AG04449 (cell line): Measurements from ENCODE around the gene NUDT22.

Experiments used
- CTCF ChIA-PET: fragments of 350-600 bp; formaldehyde crosslinking; extraction: SDS; loops from one replicate; lab custom pipeline; 2021; ENCODE audit warnings: antibody characterized with exemption; lab: Yijun Ruan, JAX
- POLR2A ChIA-PET: fragments of 400-600, 350-600 bp; formaldehyde crosslinking; extraction: SDS; loops from one replicate; lab custom pipeline; 2020; ENCODE audit warnings: antibody characterized with exemption, inconsistent platforms; lab: Yijun Ruan, JAX
- DNase-seq: peaks from one replicate; pipeline ENCODE4 v3.0.0-alpha.2; 2010; ENCODE audit warnings: low read depth, low spot score
- H3K4me3 ChIP-seq: 2 replicates; pipeline ENCODE4 v1.5.1; 2011; ENCODE audit warnings: low read depth, mild to moderate bottlenecking, control low read depth, low read length
- CTCF ChIP-seq: IDR thresholded peaks from one replicate; pipeline ENCODE4 v1.5.1; 2011; ENCODE audit warnings: mild to moderate bottlenecking, moderate library complexity, low read length, control low read depth, inconsistent platforms; ENCODE audit not compliant: insufficient read depth; ENCODE audit errors: missing control alignments

Gene NUDT22

DNA sequence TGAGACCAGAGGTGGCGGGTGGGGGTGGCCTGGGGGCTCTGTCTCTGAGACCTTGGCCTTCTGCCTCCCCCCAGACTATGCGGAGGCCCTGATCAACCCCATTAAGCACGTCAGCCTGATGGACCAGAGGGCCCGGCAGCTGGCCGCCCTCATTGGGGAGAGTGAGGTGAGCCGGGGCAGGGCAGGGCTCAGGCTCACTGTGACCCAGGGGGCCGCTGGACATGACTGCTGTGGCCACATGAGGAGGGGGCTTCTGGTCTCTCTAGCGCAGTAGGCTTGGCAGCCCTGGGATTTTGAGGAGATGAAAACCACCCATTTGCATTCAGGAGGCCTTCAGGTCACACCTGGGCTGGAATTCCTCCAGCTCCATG is 37.9 kb downstream of the NUDT22 start:
- POLR2A ChIA-PET = interaction anchor here (1.1 to 3.2 kb wide), 2 partner anchors 12 to 23 kb away, joined by 4 to 15 read pairs; partner anchors contain the start of genes FKBP2 and PLCB3

DNA sequence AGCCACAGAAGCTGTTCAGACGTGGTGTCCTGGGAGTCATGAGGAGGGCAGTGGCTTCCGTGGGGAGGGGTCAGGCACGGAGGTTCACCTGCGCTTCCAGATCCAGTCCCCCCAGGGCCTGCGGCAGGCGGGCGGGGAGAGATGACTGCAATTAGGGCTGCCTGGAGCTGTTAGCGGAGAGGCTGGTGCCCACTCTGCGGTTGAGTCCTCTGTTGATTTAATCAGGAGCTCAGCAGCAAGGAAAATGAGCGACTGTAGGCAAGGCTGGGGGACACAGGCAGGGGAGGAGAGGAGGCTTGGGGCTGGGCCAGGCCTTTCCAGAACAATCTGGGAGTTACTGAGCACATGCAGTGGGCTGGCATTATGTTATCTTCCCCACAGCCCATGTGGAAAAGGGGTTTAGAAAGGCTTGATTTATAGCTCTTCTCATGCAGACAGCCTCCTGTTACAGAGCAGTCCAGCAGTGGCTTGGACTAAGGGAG is 38.3 kb downstream of the NUDT22 start:
- no peak for DNase-seq
- ChIA-PET POLR2A (interaction anchor here (0.7 to 3.2 kb wide), 3 partner anchors 12 to 405 kb away, joined by 3 to 15 read pairs (median 4); partner anchors contain the start of genes FKBP2 and PLCB3), CTCF (interaction anchor here (1.3 to 15.2 kb wide), 6 partner anchors 10 to 90 kb away, joined by 4 to 224 read pairs (median 8); partner anchors contain the start of genes PLCB3 and PPP1R14B)
- H3K4me3 ChIP-seq = no peak overlapping the region
- TF ChIP-seq CTCF = no peak

More for the DNA sequence above, 37.9 kb downstream of the NUDT22 start:
- no peak for DNase-seq
- TF ChIP-seq CTCF = no peak
- H3K4me3 ChIP-seq = no peak overlapping the region
- CTCF ChIA-PET = interaction anchor here (1.3 to 15.2 kb wide), 6 partner anchors 10 to 91 kb away, joined by 4 to 224 read pairs (median 8); partner anchors contain the start of genes PLCB3 and PPP1R14B

DNA sequence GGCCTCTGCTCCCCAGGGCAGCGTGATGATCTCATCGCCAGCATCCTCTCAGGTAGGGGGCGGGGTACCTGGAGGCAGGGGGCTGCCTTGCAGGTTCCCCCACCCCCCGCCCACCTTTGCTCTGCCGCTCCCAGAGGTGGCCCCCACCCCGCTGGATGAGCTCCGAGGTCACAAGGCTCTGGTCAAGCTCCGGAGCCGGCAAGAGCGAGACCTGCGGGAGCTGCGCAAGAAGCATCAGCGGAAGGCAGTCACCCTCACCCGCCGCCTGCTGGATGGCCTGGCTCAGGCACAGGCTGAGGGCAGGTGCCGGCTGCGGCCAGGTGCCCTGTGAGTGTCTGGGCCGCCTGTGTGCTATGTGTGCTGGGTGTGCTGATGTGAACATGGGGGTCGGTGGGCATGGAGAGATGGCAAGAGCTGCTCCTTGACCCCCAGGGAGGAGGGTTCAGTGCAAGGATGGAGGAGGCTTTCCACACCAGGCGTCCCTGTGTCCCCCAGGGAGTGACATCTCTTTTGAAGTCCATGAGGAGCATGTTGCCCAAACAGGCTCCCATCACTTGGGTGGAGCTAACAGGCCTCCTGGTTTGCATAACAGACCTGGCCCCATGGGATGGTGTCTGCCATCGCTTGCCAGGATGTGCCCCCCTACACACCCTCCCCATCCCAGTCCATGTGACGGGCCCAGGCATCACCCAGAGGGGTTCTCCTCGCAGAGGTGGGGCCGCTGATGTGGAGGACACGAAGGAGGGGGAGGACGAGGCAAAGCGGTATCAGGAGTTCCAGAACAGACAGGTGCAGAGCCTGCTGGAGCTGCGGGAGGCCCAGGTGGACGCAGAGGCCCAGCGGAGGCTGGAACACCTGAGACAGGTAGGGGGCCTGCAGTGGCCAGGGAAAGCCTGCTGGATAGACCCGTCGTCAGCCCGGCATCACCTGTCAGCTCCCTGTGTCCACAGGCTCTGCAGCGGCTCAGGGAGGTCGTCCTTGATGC is 39.4 kb downstream of the NUDT22 start:
- ChIA-PET CTCF (interaction anchor here (1.5 to 15.2 kb wide), 5 partner anchors 12 to 61 kb away, joined by 4 to 224 read pairs (median 9); partner anchors contain the start of genes PLCB3 and PPP1R14B), POLR2A (interaction anchor here (3.2 kb wide), 1 partner anchor 13 kb away, joined by 15 read pairs; the partner anchor contains the start of gene PLCB3)
- TF ChIP-seq CTCF = no peak

DNA sequence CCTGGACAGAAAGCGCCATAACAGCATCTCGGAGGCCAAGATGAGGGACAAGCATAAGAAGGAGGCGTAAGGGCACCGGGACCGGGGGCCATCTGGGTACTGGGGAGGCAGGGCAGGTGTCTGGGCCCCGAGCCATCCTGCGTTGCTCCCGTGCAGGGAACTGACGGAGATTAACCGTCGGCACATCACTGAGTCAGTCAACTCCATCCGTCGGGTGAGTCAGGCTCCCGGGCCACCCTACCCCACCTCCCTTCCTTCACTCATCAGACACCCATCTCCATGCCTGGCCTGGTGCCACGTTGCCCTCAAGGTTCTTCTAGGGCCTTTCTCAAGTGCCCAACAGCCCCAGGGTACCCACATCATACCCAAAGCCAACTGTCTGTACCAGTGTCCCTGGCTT is 40.3 kb downstream of the NUDT22 start:
- TF ChIP-seq CTCF = no peak
- DNase-seq = no peak
- CTCF ChIA-PET = interaction anchor here (2.4 to 15.2 kb wide), 3 partner anchors 12 to 36 kb away, joined by 8 to 224 read pairs (median 107); partner anchors contain the start of genes CATSPERZ, PLCB3 and PPP1R14B
- POLR2A ChIA-PET = no interaction called here
- H3K4me3 ChIP-seq = no peak overlapping the region

More for the DNA sequence above, 39.4 kb downstream of the NUDT22 start:
- H3K4me3 ChIP-seq = no peak overlapping the region
- no peak for DNase-seq

- CTCF ChIA-PET = interaction anchor here (0.7 to 15.2 kb wide), 5 partner anchors 9 to 87 kb away, joined by 3 to 224 read pairs (median 8); partner anchors contain the start of genes CATSPERZ, PLCB3 and PPP1R14B
- TF ChIP-seq CTCF = no peak
- POLR2A ChIA-PET = interaction anchor here (0.6 to 5.5 kb wide), 3 partner anchors 9 to 63 kb away, joined by 5 to 61 read pairs (median 12); partner anchors contain the start of gene PPP1R14B
- H3K4me3 ChIP-seq = no peak overlapping the region
- no peak for DNase-seq
Measured at GRCh38 chr11:64267207-64267945, 41.3 kb downstream of the NUDT22 start.
